Breast epithelium (tissue), 4 donors: ENCODE measurements around the gene ACAA2. TPM values are rescaled to one million over a fixed set of nuclear protein-coding genes. Genes with fewer than 3 reads are reported as not detected.

Experiments used
- DNase-seq, 2 donors: peaks; one replicate each; pipeline ENCODE4 v3.0.0-alpha.2; 2019; ENCODE audit warnings: low spot score in 2 of 2
- H3K27ac ChIP-seq, 2 donors: fragments of 200-600 bp; sonication (generic) in 1 of 2; one replicate each; pipeline ENCODE4 v1.5.1; 2016 to 2019; ENCODE audit warnings: mild to moderate bottlenecking in 1 of 2
- H3K27me3 ChIP-seq, 2 donors: fragments of 200-600 bp; sonication (generic) in 1 of 2; one replicate each; pipeline versions ENCODE4 v1.5.1 to v1.6.0; 2017 to 2019; ENCODE audit warnings: control low read depth in 1 of 2, mild to moderate bottlenecking in 1 of 2
- H3K36me3 ChIP-seq: fragments of 200-600 bp; one replicate; pipeline ENCODE4 v1.5.1; 2019
- H3K4me1 ChIP-seq, 2 donors: fragments of 200-600 bp; sonication (generic); one replicate each; pipeline ENCODE4 v1.5.1; 2016 to 2019; ENCODE audit warnings: control low read depth in 1 of 2
- H3K4me3 ChIP-seq, 3 donors: fragments of 200-600 bp; sonication (generic); 1 replicate in 2 of 3; 2 replicates in 1 of 3; pipeline ENCODE4 v1.5.1; 2016 to 2019; ENCODE audit warnings: mild to moderate bottlenecking in 3 of 3, moderate library complexity in 2 of 3
- H3K9me3 ChIP-seq, 2 donors: fragments of 200-600 bp; sonication (generic) in 1 of 2; one replicate each; pipeline ENCODE4 v1.5.1; 2016 to 2019; ENCODE audit warnings: control low read depth in 1 of 2
- CTCF ChIP-seq, 3 donors: fragments of 450-650 bp; IDR thresholded peaks; one replicate each; pipeline ENCODE4 v1.5.1; 2016 to 2017; ENCODE audit warnings: antibody characterized with exemption in 3 of 3, mild to moderate bottlenecking in 3 of 3, moderate library complexity in 3 of 3
- POLR2A ChIP-seq: fragments of 450-650 bp; IDR thresholded peaks from one replicate; pipeline ENCODE4 v1.6.1; 2016; ENCODE audit warnings: antibody characterized with exemption, mild to moderate bottlenecking, moderate library complexity
- POLR2AphosphoS5 ChIP-seq, 3 donors: sonication (generic); formaldehyde crosslinking; IDR thresholded peaks; one replicate each; pipeline ENCODE4 v1.6.1; 2017; ENCODE audit warnings: antibody characterized with exemption in 3 of 3
- intact Hi-C: fragments of 100-400 bp; cut with DNase I; formaldehyde crosslinking; loops from one replicate; pipeline ENCODE4 v1.15.1; 2023; ENCODE audit warnings: low total_unique reads
- total RNA-seq, 3 donors: library from RNA; depleted of rRNA; stranded (reverse); fragments of >200 nt; gene quantifications; one replicate each; pipeline ENCODE4 v1.1.0, GENCODE V29; 2016

ACAA2 gene
- total RNA-seq, 3 donors from 2014 or later: 67.9 to 99.5 (median 70.5) TPM

GRCh38 chr18:49844903-49845302 is 31.6 kb upstream of the ACAA2 start:
- no peak for DNase-seq
- Histone ChIP-seq H3K4me1 (no peaks in the 10 kb centered on the region), H3K27ac (no peak overlapping the region), H3K4me3 (no peak overlapping the region), H3K27me3 (no peaks in the 10 kb centered on the region), H3K9me3 (no peaks in the 10 kb centered on the region), H3K36me3 (no peaks in the 10 kb centered on the region)
- TF ChIP-seq POLR2A (no peak), CTCF (IDR thresholded peaks at IDR 0.05) (no peak), POLR2AphosphoS5 (IDR thresholded peaks at IDR 0.05) (no peak)
- intact Hi-C loops: no loop called here

DNA sequence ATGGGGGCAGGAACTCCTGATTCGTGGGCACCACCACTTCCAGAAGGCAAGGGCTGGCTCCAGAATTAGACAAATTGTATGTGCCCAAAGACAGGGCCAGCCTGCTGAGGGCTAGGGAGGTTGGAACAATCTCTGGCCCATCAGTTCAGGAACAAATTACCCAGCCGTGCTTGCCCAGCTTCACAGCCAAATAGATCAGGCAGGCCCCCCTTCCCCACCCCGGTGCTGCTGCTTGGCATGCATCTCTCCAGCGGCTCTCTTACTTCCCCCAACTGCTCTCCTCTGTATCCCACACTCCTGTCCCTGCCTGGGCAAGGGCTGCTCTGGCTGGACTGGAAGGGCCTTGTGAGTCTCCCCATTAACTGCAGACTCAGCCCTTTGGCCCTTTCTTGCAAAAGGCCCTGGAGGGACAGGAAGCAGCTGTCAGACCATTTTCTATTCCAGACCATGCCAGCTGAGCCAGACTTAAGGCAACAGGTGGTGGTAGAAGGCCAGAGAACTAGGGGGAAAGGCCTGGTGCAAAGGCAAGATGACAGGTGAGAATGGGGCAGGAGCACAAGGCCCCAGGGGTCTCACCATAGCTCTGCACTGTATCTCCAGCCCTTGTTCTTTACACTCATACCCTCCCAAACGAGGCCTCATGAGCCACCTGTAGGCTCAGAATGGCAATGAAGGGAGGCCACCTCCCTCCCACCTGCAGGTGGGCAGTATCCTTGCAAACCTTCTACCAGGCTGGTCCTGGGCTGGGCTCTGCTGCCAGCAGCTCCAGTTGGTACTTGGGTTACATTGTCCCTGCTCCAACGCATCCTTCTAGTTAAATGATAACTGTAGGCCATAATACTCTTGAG is 30.7 kb upstream of the ACAA2 start:
- no peak overlapping the region for H3K4me3 ChIP-seq
- no peak for DNase-seq
- no peaks in the 10 kb centered on the region for H3K27me3 ChIP-seq
- H3K9me3 ChIP-seq: no peaks in the 10 kb centered on the region
- TF ChIP-seq POLR2AphosphoS5 (IDR thresholded peaks at IDR 0.05) (no peak), POLR2A (no peak), CTCF (IDR thresholded peaks at IDR 0.05) (no peak)
- no peak overlapping the region for H3K27ac ChIP-seq
- intact Hi-C loops: no loop called here
- H3K36me3 ChIP-seq: no peaks in the 10 kb centered on the region
- no peaks in the 10 kb centered on the region for H3K4me1 ChIP-seq

GRCh38 chr18:49843131-49843530 is 29.8 kb upstream of the ACAA2 start:
- intact Hi-C loops: no loop called here
- DNase-seq: no peak
- no peaks in the 10 kb centered on the region for H3K27me3 ChIP-seq
- no peak overlapping the region for H3K4me3 ChIP-seq
- no peaks in the 10 kb centered on the region for H3K9me3 ChIP-seq
- H3K36me3 ChIP-seq: no peaks in the 10 kb centered on the region
- H3K4me1 ChIP-seq: no peaks in the 10 kb centered on the region
- no peak for TF ChIP-seq POLR2AphosphoS5 (IDR thresholded peaks at IDR 0.05)
- no peak for TF ChIP-seq POLR2A
- no peak for TF ChIP-seq CTCF (IDR thresholded peaks at IDR 0.05)
- H3K27ac ChIP-seq: no peak overlapping the region

DNA sequence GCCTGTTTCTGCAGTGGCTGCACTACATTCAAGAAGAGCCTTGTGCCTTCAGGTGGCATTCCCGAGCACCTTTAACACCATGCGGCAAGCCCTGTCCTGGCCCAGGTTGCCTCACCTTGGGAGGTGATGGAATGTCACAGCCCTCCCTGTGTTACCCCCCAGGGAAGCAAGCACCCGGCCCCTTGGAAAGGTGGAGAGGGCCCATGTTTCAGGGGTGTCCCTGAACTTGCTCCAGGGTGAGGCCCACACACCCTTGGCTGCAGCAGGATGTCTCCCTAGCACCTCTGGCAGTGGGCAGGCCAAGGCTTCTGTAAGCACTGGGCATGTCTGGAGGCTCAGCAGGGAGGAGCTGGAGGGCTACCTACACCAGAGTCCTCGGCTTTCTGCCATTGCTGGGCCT is 29.3 kb upstream of the ACAA2 start:
- Histone ChIP-seq H3K27ac (no peak overlapping the region), H3K9me3 (no peaks in the 10 kb centered on the region), H3K4me3 (no peak overlapping the region), H3K4me1 (no peaks in the 10 kb centered on the region), H3K36me3 (no peaks in the 10 kb centered on the region), H3K27me3 (no peaks in the 10 kb centered on the region)
- TF ChIP-seq POLR2A (no peak), CTCF (IDR thresholded peaks at IDR 0.05) (no peak), POLR2AphosphoS5 (IDR thresholded peaks at IDR 0.05) (no peak)
- DNase-seq: no peak
- intact Hi-C loops: no loop called here
